Measurements from ENCODE around the gene ADGRE1. TPM values are rescaled to one million over a fixed set of nuclear protein-coding genes. Genes with fewer than 3 reads are reported as not detected.

ADGRE1 gene
- total RNA-seq, 2 experiments from 2014 or later, result 0.46 TPM; not detected in 1

DNA sequence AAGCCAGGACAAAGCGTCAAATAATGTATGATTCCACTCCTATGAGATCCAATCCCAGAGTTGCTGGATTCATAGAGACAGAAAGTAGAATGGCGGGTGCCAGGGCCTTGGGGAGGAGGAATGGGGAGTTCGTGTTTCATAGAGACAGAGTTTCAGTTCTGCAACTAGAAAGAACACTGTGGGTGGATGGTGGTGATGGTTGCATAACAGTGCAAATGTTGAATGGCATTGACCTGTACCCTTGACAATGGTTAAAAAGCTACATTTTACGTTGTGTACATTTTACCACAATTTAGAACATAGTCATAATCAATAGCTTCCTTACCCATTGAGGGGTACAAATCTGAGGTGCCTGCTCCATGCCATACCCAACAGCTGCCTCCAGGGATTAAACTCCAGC lies 100.5 kb downstream of the ADGRE1 start:
- Histone ChIP-seq H3K4me3 (ENCODE audit: low read depth, low read length, poor library complexity, severe bottlenecking) (no peak overlapping the region), H3K4me2 (ENCODE audit: low read length) (no peak overlapping the region), H3K27ac (ENCODE audit: low read depth, low read length, poor library complexity, severe bottlenecking) (no peak overlapping the region), H3K36me3 (ENCODE audit: insufficient read depth, low read length) (no peaks in the 10 kb centered on the region), H2AFZ (ENCODE audit: low read length) (no peak overlapping the region), H3K79me2 (ENCODE audit: insufficient read depth, low read depth, low read length) (no peaks in the 10 kb centered on the region), H3K4me1 (ENCODE audit: insufficient read depth, low read length, poor library complexity, severe bottlenecking) (no peaks in the 10 kb centered on the region), H3K9me2 (ENCODE audit: insufficient read depth, low read length) (no peaks in the 10 kb centered on the region), H4K20me1 (ENCODE audit: insufficient read depth, low read length) (no peaks in the 10 kb centered on the region), H3K9me3 (ENCODE audit: low read length) (peaks cover 5% of the 10 kb centered on the region; the same call in 1 of the 2 replicates)
- ChIA-PET CTCF (ENCODE audit: unreplicated experiment) (no interaction called here), POLR2A (no interaction called here)
- DNase-seq (ENCODE audit: low spot score), result no peak
- intact Hi-C loops (cut with micrococcal nuclease; ENCODE audit: unreplicated experiment), result no loop called here
- TF ChIP-seq EZH2phosphoT487 (IDR thresholded peaks at IDR 0.05; ENCODE audit: borderline replicate concordance, low read depth, low read length), result no peak
- TF ChIP-seq, protein P1, sequence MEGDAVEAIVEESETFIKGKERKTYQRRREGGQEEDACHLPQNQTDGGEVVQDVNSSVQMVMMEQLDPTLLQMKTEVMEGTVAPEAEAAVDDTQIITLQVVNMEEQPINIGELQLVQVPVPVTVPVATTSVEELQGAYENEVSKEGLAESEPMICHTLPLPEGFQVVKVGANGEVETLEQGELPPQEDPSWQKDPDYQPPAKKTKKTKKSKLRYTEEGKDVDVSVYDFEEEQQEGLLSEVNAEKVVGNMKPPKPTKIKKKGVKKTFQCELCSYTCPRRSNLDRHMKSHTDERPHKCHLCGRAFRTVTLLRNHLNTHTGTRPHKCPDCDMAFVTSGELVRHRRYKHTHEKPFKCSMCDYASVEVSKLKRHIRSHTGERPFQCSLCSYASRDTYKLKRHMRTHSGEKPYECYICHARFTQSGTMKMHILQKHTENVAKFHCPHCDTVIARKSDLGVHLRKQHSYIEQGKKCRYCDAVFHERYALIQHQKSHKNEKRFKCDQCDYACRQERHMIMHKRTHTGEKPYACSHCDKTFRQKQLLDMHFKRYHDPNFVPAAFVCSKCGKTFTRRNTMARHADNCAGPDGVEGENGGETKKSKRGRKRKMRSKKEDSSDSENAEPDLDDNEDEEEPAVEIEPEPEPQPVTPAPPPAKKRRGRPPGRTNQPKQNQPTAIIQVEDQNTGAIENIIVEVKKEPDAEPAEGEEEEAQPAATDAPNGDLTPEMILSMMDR (conservative IDR thresholded peaks at IDR 0.05; ENCODE audit: low read length), result no peak
- no TSS peak for BruUV-seq (replicated peaks)

DNA sequence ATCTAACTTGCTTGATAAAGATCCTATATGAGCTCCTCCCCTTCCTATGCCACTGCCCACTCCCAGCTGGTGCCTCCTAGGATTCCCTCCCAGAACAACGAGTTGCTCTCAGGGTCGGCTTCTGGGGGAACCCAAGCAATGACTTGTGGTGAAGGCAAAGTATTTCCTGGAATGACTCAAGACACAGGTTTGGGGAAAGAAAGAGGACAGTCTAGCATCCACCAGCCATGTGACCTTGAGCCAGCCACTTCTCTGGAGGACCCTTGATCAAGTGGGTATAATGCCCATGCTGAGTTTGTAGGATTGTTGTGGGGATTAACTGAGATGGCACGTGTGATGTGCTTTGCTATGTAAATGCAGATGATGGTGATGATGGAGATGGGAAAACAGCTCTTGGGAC lies 100.9 kb downstream of the ADGRE1 start:
- Histone ChIP-seq H4K20me1 (ENCODE audit: insufficient read depth, low read length) (no peaks in the 10 kb centered on the region), H3K4me1 (ENCODE audit: insufficient read depth, low read length, poor library complexity, severe bottlenecking) (no peaks in the 10 kb centered on the region), H3K36me3 (ENCODE audit: insufficient read depth, low read length) (no peaks in the 10 kb centered on the region), H3K9me3 (ENCODE audit: low read length) (peaks cover 5% of the 10 kb centered on the region; the same call in 1 of the 2 replicates), H3K9me2 (ENCODE audit: insufficient read depth, low read length) (no peaks in the 10 kb centered on the region), H3K4me3 (ENCODE audit: low read depth, low read length, poor library complexity, severe bottlenecking) (no peak overlapping the region), H3K4me2 (ENCODE audit: low read length) (no peak overlapping the region), H3K27ac (ENCODE audit: low read depth, low read length, poor library complexity, severe bottlenecking) (no peak overlapping the region), H2AFZ (ENCODE audit: low read length) (no peak overlapping the region), H3K79me2 (ENCODE audit: insufficient read depth, low read depth, low read length) (no peaks in the 10 kb centered on the region)
- intact Hi-C loops (cut with micrococcal nuclease; ENCODE audit: unreplicated experiment), result no loop called here
- no TSS peak for BruUV-seq (replicated peaks)
- ChIA-PET POLR2A (no interaction called here), CTCF (ENCODE audit: unreplicated experiment) (interaction anchor here (0.6 kb wide), 1 partner anchor 662 kb away, joined by 3 read pairs; no protein-coding TSS in a partner anchor)
- no peak for DNase-seq (ENCODE audit: low spot score)
- TF ChIP-seq, protein P1 (conservative IDR thresholded peaks at IDR 0.05; ENCODE audit: low read length), result no peak
- TF ChIP-seq EZH2phosphoT487 (IDR thresholded peaks at IDR 0.05; ENCODE audit: borderline replicate concordance, low read depth, low read length), result no peak

Small RNAs within 50 kb of the gene (small RNA-seq; reads per million reads assigned to genes)
- gene RF00017, result not detected

Other genes starting within 250 kb of the ADGRE1 start
- 0.05 TPM in 1 of 2 replicates, not detected in the other for gene TNFSF14, start 217.4 kb upstream of the ADGRE1 start, total RNA-seq (2014; rRNA removed; shearing (Covaris generic))
- not detected in 2 replicates for gene TNFSF14, start 217.4 kb upstream of the ADGRE1 start, total RNA-seq (2022)
- 0.13 and 0.57 TPM in 2 replicates for gene C3, start 166.9 kb upstream of the ADGRE1 start, total RNA-seq (2014; rRNA removed; shearing (Covaris generic))
- 0.74 TPM in 1 of 2 replicates, not detected in the other for gene C3, start 166.9 kb upstream of the ADGRE1 start, total RNA-seq (2022)
- gene GPR108, start 150.0 kb upstream of the ADGRE1 start, total RNA-seq (2014; rRNA removed; shearing (Covaris generic)), result 77.5 and 88.3 TPM in 2 replicates
- 63.2 and 73.2 TPM in 2 replicates for gene GPR108, start 150.0 kb upstream of the ADGRE1 start, total RNA-seq (2022)
- gene TRIP10, start 147.9 kb upstream of the ADGRE1 start, total RNA-seq (2014; rRNA removed; shearing (Covaris generic)), result 16.1 and 22.2 TPM in 2 replicates
- gene TRIP10, start 147.9 kb upstream of the ADGRE1 start, total RNA-seq (2022), result 19.9 TPM in 2 replicates
- gene SH2D3A, start 120.1 kb upstream of the ADGRE1 start, total RNA-seq (2014; rRNA removed; shearing (Covaris generic)), result 7.8 and 8.5 TPM in 2 replicates
- gene SH2D3A, start 120.1 kb upstream of the ADGRE1 start, total RNA-seq (2022), result 9.8 and 13.3 TPM in 2 replicates
- 76.1 and 90.7 TPM in 2 replicates for gene VAV1, start 114.9 kb upstream of the ADGRE1 start, total RNA-seq (2014; rRNA removed; shearing (Covaris generic))
- 92.7 and 107 TPM in 2 replicates for gene VAV1, start 114.9 kb upstream of the ADGRE1 start, total RNA-seq (2022)
- not detected in 2 replicates for gene MBD3L2B, start 133.9 kb downstream of the ADGRE1 start, total RNA-seq (2014; rRNA removed; shearing (Covaris generic))
- gene MBD3L2B, start 133.9 kb downstream of the ADGRE1 start, total RNA-seq (2022), result not detected in 2 replicates
- not detected in 2 replicates for gene MBD3L5, start 143.0 kb downstream of the ADGRE1 start, total RNA-seq (2014; rRNA removed; shearing (Covaris generic))
- not detected in 2 replicates for gene MBD3L5, start 143.0 kb downstream of the ADGRE1 start, total RNA-seq (2022)
- gene MBD3L4, start 152.6 kb downstream of the ADGRE1 start, total RNA-seq (2014; rRNA removed; shearing (Covaris generic)), result not detected in 2 replicates
- not detected in 2 replicates for gene MBD3L4, start 152.6 kb downstream of the ADGRE1 start, total RNA-seq (2022)
- gene MBD3L2, start 161.7 kb downstream of the ADGRE1 start, total RNA-seq (2014; rRNA removed; shearing (Covaris generic)), result not detected in 2 replicates
- not detected in 2 replicates for gene MBD3L2, start 161.7 kb downstream of the ADGRE1 start, total RNA-seq (2022)
- gene MBD3L3, start 171.1 kb downstream of the ADGRE1 start, total RNA-seq (2014; rRNA removed; shearing (Covaris generic)), result not detected in 2 replicates
- not detected in 2 replicates for gene MBD3L3, start 171.1 kb downstream of the ADGRE1 start, total RNA-seq (2022)
- 12.0 and 18.0 TPM in 2 replicates for gene ZNF557, start 182.1 kb downstream of the ADGRE1 start, total RNA-seq (2014; rRNA removed; shearing (Covaris generic))
- 16.1 and 18.2 TPM in 2 replicates for gene ZNF557, start 182.1 kb downstream of the ADGRE1 start, total RNA-seq (2022)

Measured in OCI-LY7 (cell line).